HG02981 (cell line): ENCODE results near the gene WTAP.
"Not testable (repeated sequence)": the region's sequence is repeated elsewhere in the genome, so short reads cannot be mapped to it uniquely, and the experiment has no call there.

Experiments
- ATAC-seq: cut with Tn5 transposase; IDR thresholded peaks from one replicate; pipeline ENCODE4 v1.9.1; 2021; ENCODE audit warnings: mild to moderate bottlenecking, moderate library complexity; ENCODE audit not compliant: unreplicated experiment

The WTAP gene

GRCh38 chr6:159727717-159728445 is 575 bp downstream of the WTAP start:
- peak; percentile 33 for ATAC-seq

GRCh38 chr6:159728531-159728964 is 1.2 kb downstream of the WTAP start:
- no peak for ATAC-seq

- no peak for ATAC-seq
Measured at GRCh38 chr6:159729598-159730331, 2.5 kb downstream of the WTAP start.

- ATAC-seq = no peak
Measured at GRCh38 chr6:159730332-159730676, 3.0 kb downstream of the WTAP start.

- ATAC-seq = not testable (repeated sequence)
Measured at GRCh38 chr6:159732550-159732949, 5.2 kb downstream of the WTAP start.

GRCh38 chr6:159733395-159733794 is 6.1 kb downstream of the WTAP start:
- ATAC-seq = not testable (repeated sequence)

- ATAC-seq = no peak
Measured at GRCh38 chr6:159736908-159737307, 9.6 kb downstream of the WTAP start.

GRCh38 chr6:159739341-159739740 is 12.0 kb downstream of the WTAP start:
- ATAC-seq = no peak

- ATAC-seq = no peak
Measured at GRCh38 chr6:159742165-159742564, 14.9 kb downstream of the WTAP start.

GRCh38 chr6:159745081-159745480 is 17.8 kb downstream of the WTAP start:
- no peak for ATAC-seq

- ATAC-seq = no peak
Measured at GRCh38 chr6:159746759-159747158, 19.5 kb downstream of the WTAP start.

GRCh38 chr6:159748127-159748526 is 20.8 kb downstream of the WTAP start:
- ATAC-seq = not testable (repeated sequence)

GRCh38 chr6:159751448-159751847 is 24.1 kb downstream of the WTAP start:
- ATAC-seq = no peak

- ATAC-seq = no peak
Measured at GRCh38 chr6:159753081-159753872, 26.0 kb downstream of the WTAP start.

GRCh38 chr6:159754401-159754800 is 27.1 kb downstream of the WTAP start:
- no peak for ATAC-seq

GRCh38 chr6:159754959-159755914 is 27.9 kb downstream of the WTAP start:
- no peak for ATAC-seq

GRCh38 chr6:159756508-159756907 is 29.2 kb downstream of the WTAP start:
- ATAC-seq = no peak

- ATAC-seq = no peak
Measured at GRCh38 chr6:159758031-159759001, 31.0 kb downstream of the WTAP start.

GRCh38 chr6:159759645-159760044 is 32.3 kb downstream of the WTAP start:
- ATAC-seq = no peak
